Renal cortex interstitium (tissue), 11 donors: Measurements from ENCODE around the gene C12orf60. TPM values are rescaled to one million over a fixed set of nuclear protein-coding genes. Genes with fewer than 3 reads are reported as not detected.

Experiments
- DNase-seq, 11 donors: peaks; one replicate each; pipeline ENCODE4 v3.0.0-alpha.2; 2013; ENCODE audit warnings: low read depth in 9 of 11, low spot score in 4 of 11; ENCODE audit errors: extremely low read depth in 1 of 11
- polyA plus RNA-seq, 3 donors: library from polyadenylated mRNA; unstranded; fragments of 120-200 nt; gene quantifications; one replicate each; pipeline ENCODE4 v1.2.1, GENCODE V29; 2013; ENCODE audit not compliant: insufficient read length in 3 of 3

The C12orf60 gene
- polyA plus RNA-seq, 3 donors: 4.4 to 5.3 (median 4.8) TPM

DNA sequence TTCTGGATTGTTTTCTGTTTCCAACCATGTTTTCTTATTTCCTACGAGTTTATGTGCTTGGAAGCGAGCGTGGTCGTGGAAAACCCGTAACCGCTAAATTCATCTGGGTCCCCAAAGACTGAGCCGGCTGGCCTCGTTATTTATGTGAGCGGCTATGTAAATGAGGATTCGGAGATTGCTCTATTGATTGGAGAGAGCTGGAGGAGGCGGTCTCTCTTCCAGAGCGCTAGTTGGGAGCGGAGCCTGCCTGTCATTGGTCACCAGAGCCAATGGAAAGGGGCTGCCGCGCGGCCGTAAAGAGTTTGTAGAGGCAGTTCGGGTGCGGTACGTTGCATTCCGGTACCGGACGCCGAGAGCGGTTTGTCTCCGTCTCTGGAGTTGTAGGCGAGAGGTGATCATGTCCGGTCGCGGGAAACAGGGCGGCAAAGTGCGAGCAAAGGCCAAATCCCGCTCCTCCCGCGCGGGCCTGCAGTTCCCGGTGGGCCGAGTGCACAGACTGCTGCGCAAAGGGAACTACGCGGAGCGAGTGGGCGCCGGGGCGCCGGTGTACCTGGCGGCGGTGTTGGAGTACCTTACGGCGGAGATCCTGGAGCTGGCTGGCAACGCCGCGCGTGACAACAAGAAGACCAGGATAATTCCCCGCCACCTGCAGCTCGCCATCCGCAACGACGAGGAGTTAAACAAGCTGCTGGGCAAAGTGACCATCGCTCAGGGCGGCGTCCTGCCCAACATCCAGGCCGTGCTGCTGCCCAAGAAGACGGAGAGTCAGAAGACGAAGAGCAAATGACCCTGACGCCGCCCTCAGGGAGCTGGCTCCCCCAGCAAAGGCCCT is 29.2 kb upstream of the C12orf60 start:
- DNase-seq: peak; percentile 89 to 98 (median 94)

DNA sequence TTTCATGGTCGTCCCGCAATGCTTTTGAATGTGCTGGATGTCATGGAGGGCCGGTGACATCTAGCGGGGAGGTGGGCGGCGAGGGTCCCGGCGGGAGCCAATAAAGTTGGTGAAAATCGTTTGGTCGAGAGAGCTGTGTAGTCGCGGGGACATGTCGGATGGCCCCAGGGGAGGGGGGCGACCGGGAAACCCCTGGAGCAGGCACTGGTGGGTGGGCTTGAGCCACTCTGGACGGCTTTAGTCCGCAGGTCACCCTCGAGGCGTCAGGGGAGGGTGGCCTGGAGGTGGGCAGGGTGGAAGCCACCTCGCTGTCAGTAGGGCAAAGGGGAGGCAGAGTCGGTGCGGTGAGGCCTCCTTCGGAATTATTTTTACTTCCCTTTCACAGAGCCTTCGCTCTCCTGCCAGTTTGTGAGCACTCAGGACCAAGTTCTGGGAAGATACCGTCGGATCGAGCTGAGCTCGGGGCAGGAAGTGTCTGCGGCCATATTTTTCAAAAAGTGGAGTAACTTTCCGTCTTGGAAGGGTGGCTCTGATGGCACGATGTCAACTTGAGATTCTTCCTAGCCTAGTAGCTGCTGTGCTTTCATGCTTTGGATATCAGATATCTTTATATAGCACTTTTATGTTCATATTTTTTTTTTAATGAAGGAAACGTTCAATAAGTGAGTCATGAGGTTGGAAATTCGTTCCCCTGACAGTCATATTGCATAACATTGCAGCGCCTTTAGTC is 28.4 kb upstream of the C12orf60 start:
- DNase-seq: no peak

DNA sequence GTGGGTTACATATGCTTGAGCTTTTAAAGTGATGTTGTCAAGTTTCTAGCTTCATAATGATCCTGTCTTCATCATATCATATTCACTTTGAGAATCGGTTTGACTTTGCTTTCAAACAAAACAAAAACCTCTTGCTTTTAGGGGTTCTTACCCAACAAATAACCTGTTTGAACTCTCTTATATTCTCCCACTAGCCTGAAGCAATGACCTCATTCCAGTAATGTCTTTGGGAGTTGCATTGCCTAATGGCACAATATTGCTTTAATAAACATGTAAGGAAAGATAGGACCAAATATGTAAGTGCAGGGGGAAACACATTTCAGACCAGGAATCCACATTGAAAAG is 27.9 kb upstream of the C12orf60 start:
- no peak for DNase-seq

DNA sequence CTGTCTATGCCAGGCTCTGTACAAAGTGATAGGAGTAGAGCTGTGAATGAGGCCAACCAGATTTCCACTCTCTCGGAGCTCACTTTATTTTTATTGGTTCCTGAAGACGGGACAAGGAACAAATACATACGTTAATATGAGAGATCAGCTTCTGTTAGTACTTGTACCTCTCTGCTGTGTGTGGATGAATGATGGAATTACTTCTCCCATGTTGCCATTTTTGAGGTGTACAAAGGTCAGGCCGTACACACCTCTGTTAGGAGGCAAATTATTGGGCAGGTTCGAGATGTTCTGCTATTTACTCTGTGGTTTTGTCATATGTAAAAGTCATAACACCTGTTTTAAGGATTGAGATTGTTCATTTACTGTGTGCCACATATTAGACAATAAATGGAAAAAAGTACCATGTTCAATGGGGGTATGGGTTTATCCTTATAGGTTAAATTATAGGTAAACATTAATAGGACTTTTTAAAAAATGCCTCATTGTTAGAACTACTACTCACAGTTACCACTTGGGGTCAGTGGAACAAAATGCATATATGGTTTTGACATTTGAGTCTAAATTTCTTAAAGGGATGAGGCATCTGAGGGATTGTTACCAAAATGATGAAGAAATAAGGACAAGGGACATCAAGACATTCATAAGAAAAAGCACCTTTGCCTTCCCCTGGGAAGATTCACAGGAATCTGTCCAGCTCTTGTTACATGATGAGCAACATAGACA is 27.1 kb upstream of the C12orf60 start:
- no peak for DNase-seq

DNA sequence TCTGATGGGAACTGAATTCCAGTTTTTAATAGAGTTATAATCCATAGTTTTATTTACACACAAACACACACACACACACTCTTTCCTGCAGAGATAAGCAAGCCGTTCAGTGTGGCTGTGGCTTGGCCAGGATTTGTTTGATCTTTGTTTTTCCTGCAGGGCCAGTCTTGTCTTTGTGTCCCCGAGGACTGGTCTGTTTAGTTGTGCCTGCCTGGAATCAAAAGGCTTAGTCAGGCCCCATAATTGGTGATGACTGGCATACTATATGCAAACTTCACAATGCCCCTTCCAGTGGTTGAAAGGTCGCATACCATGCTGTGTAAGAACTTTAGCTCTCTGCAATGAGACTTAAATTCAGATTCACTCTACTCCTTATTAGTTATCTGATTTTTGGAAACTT is 26.2 kb upstream of the C12orf60 start:
- DNase-seq: no peak

DNA sequence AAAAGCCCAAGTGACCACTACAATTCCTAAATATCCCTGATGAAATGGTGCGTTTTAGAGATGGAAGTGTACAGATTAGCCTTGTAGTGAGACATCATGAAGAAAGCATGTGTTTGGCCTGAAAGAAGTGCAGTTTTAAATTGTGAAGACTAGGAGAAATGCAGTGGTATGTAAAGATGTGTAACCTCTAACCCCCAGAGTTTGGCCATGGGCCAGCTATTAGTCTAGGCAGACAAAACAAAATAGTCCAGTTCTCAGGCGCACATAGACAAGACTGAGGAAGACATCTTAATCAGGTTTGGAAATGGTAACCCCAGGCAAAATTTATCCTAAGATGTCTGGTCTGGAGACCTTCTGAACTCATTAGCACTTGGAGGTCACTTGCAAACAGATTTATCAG is 23.6 kb upstream of the C12orf60 start:
- no peak for DNase-seq

DNA sequence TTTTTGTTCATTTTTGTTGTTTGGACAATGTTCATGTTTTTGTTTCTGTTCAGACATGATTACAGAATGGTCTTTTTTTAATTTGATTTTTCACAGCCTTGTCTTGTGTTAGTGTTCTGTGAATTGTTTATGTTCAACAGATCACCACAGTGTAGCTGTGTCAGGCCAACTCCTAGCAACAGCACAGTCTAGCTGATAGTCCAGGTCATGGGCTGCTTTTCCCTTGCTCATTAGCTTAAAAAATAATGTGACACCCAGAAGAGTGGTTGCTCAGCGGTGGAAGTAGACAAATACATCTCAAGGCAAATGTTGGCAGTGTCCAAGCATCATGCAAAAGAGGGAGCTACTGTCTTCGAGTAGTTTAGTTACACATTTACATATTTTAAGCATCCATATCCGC is 22.6 kb upstream of the C12orf60 start:
- DNase-seq: no peak

DNA sequence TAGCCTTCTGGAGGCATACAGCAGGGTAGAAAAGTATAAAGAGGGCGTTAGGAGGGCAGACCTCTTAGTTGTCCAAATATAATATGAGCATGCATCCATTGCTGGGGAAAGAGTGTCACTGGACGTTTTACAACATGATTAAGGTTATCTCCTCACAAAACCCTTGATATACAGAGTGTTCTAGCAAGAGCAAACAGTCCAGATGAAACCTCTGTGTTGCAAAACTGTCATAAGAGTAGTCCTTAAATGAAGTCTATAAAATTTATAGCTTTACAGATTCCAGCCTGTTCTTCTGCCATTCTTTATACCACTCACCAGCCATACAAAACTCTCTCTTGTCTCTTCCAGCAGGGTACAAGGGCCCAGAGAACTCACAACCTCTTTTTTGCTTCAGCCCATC is 21.9 kb upstream of the C12orf60 start:
- no peak for DNase-seq

DNA sequence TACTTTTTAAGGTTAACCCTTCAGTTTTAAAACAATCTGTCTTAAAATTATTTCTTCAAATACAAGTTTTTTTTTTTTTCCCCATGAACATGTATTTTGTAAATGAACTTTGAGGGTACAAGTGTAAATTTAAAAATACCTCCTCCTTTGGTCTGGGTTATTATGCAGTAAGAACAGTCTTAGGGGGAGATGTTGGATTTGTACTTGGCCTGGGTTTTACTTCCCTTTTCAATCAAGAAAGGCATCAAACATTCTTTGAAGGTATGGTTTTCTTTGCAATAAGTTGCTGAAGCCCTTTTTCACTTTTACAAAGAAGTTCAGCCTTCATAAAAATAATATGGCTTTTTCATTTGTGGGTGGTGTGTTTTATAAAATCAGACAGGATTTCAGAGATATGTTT is 20.7 kb upstream of the C12orf60 start:
- DNase-seq: no peak

DNA sequence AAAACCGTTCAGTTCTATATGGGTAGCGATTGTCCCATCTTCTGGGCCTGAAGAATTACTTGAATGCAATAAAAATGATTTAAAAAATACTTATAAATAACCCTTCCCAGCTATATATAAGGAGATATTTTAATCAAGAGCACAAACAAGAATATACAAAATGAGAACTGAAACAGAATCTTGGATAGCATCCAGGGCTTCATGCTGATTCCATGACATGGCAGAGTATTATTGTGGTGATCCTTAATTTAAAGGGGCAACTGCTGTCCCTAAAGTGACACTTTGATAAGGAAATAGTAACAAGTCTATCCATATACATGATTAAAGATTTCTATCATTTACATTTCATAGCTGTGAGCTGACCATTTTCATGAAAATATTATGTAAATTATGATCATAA is 19.0 kb upstream of the C12orf60 start:
- DNase-seq: no peak

DNA sequence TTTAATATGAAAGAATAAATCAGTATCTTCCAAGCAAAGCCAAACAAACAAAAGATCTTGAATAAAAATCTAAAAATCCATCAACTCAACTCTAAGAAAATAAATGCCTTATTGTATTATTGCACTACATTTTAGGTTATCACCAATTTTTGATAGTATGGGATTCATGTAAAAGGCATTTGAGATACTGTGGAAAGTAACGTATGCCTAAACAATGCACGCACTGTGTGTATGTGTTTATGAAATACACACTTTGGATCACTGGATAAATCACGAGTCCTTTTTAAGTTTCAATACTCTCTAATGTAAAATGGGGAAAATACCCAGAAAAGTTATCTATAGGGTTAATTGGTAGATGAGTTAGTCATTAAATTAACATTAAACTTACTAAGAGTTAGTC is 17.9 kb upstream of the C12orf60 start:
- DNase-seq: no peak

DNA sequence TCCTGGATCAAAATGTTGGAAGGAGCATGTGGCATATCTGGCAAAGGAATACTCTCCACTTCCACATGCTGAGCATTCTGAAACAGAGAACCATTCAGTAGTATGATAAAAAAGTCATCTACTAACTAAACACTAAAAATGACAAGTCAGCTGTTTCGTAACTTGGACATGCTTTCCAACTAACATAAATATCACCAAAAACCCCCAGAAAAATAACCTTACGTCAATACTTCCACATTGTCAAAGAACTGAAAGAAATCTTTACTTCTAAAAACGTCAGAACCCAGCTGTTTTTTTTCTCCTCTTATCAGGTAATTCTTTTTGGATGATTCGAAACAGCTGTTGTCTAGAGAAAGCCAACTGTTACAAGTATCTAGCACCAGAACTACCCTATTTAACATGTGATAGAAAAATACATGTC is 8.4 kb upstream of the C12orf60 start:
- DNase-seq: no peak

DNA sequence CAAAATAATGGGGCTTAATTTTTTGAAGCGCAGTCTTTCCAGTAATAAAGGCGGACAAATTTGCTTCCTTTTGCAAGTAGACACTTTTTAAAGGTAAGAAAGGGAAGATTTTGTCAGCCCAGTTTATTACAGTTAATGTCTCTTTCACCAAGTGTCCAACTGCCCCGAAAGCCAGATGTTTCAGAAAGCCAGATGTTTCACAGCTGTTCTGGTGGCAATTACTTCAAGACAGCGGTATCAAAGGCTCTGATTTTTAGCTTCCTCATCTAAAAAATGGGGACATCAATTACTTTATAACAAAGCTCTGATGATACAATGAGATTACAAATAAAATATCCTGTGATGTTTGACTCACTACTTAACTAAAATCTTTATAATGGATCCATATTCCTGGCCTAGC is 1.2 kb upstream of the C12orf60 start:
- DNase-seq: peak in 2 of 11 donors; percentile 3 to 7

DNA sequence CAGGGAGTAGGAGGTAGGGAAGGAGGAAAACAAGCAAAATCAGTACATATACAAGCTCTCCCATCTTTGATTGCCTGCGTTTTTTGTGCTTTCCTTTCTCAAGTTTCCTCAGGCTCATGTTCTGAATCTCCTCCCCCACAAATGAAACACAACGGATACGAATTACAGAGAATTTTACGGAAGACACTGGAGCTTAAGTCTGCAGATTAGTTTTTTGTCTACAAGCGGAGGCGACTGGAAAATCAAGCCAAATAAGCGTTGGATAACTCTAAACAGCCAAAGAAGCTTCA is 804 bp upstream of the C12orf60 start:
- peak in 1 of 11 donors; percentile 17 for DNase-seq

DNA sequence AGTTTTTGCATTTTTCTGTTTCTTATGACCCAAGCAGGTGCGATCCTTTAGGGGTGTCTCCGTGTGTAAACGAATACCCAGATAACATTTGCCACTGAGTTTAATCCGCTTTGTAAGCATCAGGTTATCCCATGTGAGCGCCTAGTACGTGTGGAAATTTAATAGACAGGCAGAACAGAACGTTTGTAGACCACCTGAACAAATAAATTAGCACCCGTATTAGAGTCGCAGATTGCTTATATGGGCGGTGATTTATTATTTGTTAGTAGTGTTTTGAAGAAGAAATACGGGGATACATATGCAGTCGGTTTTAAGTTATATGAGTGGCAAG is 325 bp downstream of the C12orf60 start:
- no peak for DNase-seq

DNA sequence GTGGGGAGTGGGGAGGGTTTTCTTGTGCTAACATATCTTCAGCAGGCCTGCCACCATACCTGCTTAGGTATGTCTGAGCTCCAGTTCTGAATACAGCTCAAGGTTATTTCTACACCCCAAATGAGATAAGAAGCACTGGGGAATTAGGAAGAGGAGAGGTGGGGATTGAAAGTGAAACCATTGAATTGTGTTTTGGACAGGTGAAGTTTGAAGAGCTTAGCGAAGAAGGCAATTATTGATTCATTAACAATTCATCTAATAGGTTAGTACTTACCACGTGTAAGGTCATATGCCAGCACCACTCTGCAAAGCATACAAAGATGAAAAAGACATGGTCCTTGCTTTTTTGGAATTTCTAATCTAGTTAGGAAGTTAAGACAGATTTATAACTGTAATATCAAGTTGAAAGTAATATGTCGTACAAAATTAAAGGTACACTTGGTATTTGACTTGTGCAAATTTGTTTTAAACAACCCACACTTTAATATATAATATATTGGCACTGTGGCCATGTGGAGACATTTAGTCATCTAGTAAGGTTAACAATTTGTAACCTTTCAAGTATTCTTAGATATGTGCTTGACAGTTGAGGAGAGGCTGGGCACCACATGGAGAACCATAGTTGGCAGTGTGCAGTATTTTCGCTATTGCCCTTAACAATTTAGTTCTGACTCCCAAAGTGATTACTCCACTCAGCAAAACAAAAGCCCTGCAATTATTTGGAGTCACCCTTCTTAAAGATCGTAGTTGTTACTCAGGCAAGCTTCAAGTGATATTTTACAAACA is 6.9 kb downstream of the C12orf60 start:
- no peak for DNase-seq

DNA sequence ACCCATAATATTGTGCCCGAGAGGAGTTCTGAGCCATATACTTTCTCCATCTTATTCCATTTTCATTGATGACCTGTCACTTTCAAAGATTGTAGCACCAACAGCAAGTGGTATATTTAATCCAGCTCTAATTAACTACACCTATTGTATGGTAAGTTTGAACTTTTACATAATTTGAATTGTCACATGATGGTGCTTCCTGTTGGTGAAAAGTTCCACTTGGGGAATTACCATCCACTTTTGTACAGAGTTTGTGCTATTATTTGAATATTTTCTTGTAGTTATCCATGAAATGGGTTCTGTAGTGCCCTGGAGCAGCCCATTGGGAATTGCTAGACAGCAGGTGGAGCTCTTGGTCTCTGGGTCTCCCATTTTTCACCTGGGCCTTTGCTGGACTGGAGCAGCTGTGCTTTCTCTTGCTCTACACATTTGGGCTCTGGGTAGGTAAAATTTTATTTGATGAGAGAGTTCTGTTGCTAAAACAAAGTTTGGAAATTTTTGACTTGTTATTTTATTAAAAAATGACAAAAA is 7.5 kb downstream of the C12orf60 start:
- no peak for DNase-seq

DNA sequence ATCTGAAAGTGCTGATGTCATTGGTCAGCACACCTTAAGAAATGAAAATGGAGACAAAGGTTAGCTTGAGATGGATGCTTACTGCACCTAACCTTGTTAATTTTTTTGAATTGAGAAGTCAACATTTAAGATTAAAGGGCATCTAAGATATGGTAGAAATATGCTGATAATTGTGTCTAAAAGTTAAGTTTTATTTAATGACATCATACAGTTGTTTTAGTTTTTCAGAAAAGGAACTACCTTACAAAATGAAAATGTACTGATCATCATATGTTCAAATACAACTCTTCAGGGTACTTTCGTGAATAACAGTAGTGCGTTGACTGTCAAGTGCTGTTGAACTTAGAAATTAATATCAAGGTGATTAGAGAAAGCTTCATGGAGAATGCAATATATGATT is 8.0 kb downstream of the C12orf60 start:
- DNase-seq: no peak

DNA sequence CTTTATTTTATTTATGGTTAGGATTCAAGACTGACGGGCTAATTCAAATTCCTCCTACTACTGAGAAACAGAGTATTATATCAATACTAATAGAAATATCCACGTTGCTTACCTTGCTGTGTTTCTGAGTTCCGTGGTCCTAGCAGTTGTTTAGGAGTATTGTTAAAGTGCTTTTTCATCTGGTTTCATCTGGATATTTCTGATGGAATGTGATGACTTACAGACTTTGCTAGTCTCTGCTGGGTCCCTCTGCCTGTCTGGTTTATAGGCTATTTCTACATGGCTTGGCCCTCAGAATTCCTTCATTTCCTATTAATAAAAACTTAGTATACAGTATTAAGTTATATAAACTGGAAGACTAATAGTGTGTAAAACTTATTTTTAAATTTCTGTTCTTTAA is 10.5 kb downstream of the C12orf60 start, which contains the start of gene SMCO3:
SMCO3 (minus strand) TSS at position 169 of the 400 bp plus-strand sequence. CDS start 7,502 bp downstream, outside the sequence.
- DNase-seq: peak in 1 of 11 donors; percentile 13
